Coronary artery (tissue), 2 donors: Measurements from ENCODE around the gene TGM1.

ENCODE experiments used
- DNase-seq: peaks from one replicate; pipeline ENCODE4 v3.0.0-alpha.2; 2017; ENCODE audit warnings: low spot score
- H3K27ac ChIP-seq, 2 donors: fragments of 200-600 bp; sonication (generic); one replicate each; pipeline ENCODE4 v1.5.1; 2016 to 2019
- H3K4me3 ChIP-seq: fragments of 200-600 bp; sonication (generic); 2 replicates; pipeline ENCODE4 v1.5.1; 2016; ENCODE audit warnings: mild to moderate bottlenecking, moderate library complexity
- CTCF ChIP-seq: fragments of 200-600 bp; sonication (generic); IDR thresholded peaks from one replicate; pipeline ENCODE4 v1.5.1; 2019; ENCODE audit warnings: antibody characterized with exemption

Gene TGM1

GRCh38 chr14:24274101-24274543, 11.1 kb upstream of the TGM1 start:
- DNase-seq: no peak
- Histone ChIP-seq H3K4me3 (no peak overlapping the region), H3K27ac (no peak overlapping the region)
- no peak for TF ChIP-seq CTCF

GRCh38 chr14:24273422-24273998, 10.5 kb upstream of the TGM1 start:
- no peak for DNase-seq
- H3K27ac ChIP-seq: no peak overlapping the region
- no peak for TF ChIP-seq CTCF
- H3K4me3 ChIP-seq: no peak overlapping the region

GRCh38 chr14:24272467-24272866, 9.5 kb upstream of the TGM1 start:
- no peak for DNase-seq
- no peak for TF ChIP-seq CTCF
- no peak overlapping the region for H3K27ac ChIP-seq
- no peak overlapping the region for H3K4me3 ChIP-seq

- TF ChIP-seq CTCF: no peak
- DNase-seq: no peak
- Histone ChIP-seq H3K4me3 (peak overlapping the region; percentile 94), H3K27ac (peak overlapping the region; percentile 93 to 99)
Observed at GRCh38 chr14:24271834-24272263, 8.9 kb upstream of the TGM1 start.

GRCh38 chr14:24271134-24271833, 8.3 kb upstream of the TGM1 start, which contains the start of gene RABGGTA:
RABGGTA (minus strand) TSS chr14:24271597; CDS start chr14:24271115, 482 bp downstream.
- DNase-seq: peak; percentile 82
- Histone ChIP-seq H3K4me3 (peak within 1 kb of the TSS; percentile 94), H3K27ac (peak within 1 kb of the TSS; percentile 93 to 99)
- peak; percentile 65 for TF ChIP-seq CTCF

GRCh38 chr14:24270537-24271133, 7.7 kb upstream of the TGM1 start:
- TF ChIP-seq CTCF: no peak
- peak overlapping the region; percentile 93 to 99 for H3K27ac ChIP-seq
- DNase-seq: no peak
- peak overlapping the region; percentile 94 for H3K4me3 ChIP-seq
